Testis (tissue), 2 donors: ENCODE data around the gene MYOM3.

Experiments used
- POLR2A ChIP-seq: fragments of 450-650 bp; IDR thresholded peaks from one replicate; pipeline ENCODE4 v1.6.1; 2017; ENCODE audit warnings: antibody characterized with exemption, mild to moderate bottlenecking, moderate library complexity
- TF ChIP-seq, protein P1 (sequence below), 3 experiments: fragments of 450-650 bp in 2 of 3; fragments of 200-600 bp in 1 of 3; sonication (generic) in 1 of 3; IDR thresholded peaks; one replicate each; pipeline ENCODE4 v1.5.1; 2016 to 2019; ENCODE audit warnings: antibody characterized with exemption in 3 of 3, mild to moderate bottlenecking in 2 of 3, moderate library complexity in 1 of 3

GRCh38 chr1:24117722-24118409 lies 5.9 kb upstream of the MYOM3 start:
- TF ChIP-seq, protein P1, sequence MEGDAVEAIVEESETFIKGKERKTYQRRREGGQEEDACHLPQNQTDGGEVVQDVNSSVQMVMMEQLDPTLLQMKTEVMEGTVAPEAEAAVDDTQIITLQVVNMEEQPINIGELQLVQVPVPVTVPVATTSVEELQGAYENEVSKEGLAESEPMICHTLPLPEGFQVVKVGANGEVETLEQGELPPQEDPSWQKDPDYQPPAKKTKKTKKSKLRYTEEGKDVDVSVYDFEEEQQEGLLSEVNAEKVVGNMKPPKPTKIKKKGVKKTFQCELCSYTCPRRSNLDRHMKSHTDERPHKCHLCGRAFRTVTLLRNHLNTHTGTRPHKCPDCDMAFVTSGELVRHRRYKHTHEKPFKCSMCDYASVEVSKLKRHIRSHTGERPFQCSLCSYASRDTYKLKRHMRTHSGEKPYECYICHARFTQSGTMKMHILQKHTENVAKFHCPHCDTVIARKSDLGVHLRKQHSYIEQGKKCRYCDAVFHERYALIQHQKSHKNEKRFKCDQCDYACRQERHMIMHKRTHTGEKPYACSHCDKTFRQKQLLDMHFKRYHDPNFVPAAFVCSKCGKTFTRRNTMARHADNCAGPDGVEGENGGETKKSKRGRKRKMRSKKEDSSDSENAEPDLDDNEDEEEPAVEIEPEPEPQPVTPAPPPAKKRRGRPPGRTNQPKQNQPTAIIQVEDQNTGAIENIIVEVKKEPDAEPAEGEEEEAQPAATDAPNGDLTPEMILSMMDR (IDR thresholded peaks at IDR 0.05), result no peak
- no peak for TF ChIP-seq POLR2A
